GM12891 (cell line): ENCODE results near the gene GRIA3.

ENCODE experiments used
- POLR2A ChIP-seq: IDR thresholded peaks from 2 replicates; pipeline ENCODE4 v1.6.1; 2011; ENCODE audit warnings: low read depth, low read length, control low read depth
- POLR2AphosphoS5 ChIP-seq: IDR thresholded peaks from 2 replicates; pipeline ENCODE4 v1.6.1; 2011; ENCODE audit warnings: low read depth, low read length, control low read depth
- TAF1 ChIP-seq: IDR thresholded peaks from 2 replicates; pipeline ENCODE4 v1.6.1; 2011; ENCODE audit warnings: low read depth, low read length, control low read depth

DNA sequence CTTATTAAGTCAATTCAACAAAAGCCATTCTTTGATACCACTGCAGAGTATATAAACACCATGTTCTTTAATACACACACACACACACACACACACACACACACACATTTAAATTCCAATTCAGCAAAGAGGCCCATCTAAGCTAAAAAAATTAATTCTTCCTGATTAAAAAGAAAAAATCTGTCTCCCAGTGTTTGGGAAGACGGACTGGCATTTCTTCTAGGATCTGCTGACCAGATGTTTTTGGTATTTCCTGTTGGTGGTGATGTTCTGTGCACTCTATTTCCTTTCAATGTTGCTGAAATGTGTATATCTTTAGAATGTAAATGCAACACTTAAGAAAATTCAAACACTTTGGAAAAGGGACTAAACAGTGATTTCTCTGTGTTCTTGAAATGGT lies 304.9 kb downstream of the GRIA3 start:
- TF ChIP-seq TAF1 (no peak), POLR2AphosphoS5 (no peak), POLR2A (no peak)
